CD4-positive, alpha-beta T cell treated with Interleukin-17A for 4 hours (primary cell): ENCODE data around the gene CAMK2B.

Experiments used
- DNase-seq: peaks from one replicate; pipeline ENCODE4 v3.0.0-alpha.2; 2020; ENCODE audit warnings: mixed read lengths

Gene CAMK2B

DNA sequence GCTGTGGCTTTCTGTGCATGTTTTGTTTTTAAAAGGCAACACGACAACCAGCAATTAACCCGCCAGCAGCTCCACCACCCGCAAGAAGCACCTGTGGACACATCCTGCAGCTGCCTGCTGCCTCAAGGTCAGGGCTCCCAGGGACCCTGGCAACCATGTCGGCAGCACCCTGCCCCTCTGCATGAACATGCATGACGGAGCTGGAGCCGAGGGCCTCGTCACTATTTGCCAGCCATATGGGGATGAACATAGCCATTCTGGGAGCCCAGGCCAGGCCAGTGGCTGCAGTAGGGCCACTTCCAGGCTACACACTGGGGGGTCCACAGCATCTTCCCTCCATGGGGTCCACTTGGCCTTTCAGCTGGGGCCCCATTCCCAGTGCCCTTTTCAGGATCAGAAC lies 52.9 kb downstream of the CAMK2B start:
- no peak for DNase-seq

DNA sequence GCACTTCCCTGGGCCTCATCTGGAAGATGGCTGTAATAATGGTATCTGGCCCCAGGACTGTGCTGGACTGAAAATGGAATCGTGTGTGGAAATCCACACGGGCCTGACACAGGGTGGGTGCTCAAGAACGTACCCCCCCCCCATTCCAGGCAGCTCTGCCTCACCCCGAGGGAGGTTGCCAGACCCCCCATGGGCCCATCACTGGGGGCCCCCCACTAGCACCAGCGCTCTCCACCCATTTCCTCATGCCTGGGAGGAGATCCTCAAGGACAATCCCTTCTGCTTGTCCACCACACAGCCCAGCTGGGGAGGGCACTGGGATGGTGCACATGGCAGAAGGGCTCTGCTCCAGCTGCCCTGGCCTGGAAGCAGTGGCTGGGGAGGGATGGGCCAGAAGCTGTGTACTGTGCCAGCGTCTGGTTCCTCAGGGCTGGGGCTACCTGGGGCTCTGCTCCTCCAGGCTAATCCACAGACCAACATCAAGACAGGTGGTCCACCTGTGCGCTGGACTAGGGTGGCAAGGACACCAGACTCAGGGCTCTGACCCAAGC lies 55.4 kb downstream of the CAMK2B start:
- DNase-seq: no peak

DNA sequence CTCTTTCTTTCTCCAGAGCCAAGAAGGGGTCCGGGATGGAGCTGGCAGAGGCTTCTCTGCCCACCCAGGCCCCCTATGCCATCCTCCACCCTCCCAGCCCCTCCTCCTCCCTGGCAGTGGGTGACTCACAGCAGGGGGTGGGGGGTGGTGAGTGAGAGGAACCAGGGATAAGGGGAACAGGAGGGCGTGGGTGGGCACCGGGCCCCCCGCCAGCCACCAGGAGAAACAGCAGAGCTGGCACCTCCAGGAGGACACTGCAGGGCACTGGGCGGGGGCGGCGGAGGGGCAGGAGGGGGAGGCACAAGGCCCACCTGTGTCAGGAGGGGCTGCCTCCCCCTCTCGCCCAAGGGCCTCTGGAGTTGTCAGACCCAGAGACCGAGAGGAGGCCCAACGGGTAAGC lies 56.0 kb downstream of the CAMK2B start:
- DNase-seq: no peak

DNA sequence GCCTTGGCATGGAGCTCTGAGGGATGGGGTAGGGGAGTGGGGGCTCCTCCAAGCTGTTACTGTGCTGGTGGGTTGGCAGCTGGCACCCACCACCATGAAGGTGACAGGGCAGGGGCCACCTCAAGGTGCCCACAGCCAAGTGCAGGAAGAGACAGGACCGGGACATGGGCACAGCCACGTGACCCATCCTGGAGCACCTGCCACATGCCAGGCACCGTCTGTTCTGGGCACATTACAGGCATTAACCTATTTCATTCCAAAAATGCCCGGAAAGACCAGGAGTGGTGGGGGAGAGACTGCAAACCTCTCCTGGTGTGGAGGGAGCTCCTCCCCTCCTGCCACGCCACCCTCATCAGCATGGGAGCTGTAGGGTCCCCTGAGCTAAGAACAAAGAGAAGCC lies 56.7 kb downstream of the CAMK2B start:
- DNase-seq: no peak

DNA sequence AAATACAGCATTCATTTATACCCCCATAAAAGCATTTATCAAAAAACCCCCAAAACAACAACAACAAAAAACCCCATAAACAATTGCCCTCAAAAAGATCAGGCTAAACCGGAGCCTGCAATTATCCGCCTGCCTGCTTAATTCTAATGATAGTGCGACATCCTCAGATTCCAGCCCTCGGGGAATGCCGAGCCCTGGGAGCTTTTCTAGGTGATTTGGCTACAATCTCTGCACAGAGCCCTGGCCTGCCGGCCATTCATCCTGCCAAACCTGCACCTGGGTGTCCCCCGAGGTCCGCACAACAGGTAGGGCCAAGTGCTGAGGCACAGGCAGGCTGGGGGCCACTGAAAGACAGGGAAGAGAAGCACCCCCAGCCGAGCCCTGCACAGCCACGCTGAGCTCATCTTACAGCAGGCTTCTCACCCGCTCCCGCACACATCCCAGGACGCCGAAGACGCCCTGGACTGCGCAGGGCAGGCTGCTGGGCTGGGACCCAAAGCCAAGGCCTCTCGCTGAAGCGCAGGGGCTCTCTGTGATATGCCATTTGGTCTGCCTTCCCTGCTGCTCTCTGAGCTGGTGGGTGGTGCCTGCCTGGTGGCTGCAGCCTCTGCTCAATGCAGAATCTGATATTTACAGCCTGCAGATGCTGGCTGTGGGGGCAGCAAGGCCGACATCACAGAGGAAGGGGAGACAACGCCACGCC lies 57.5 kb downstream of the CAMK2B start:
- DNase-seq: no peak

- DNase-seq: no peak
Measured at GRCh38 chr7:44267178-44267577, 58.2 kb downstream of the CAMK2B start.

DNA sequence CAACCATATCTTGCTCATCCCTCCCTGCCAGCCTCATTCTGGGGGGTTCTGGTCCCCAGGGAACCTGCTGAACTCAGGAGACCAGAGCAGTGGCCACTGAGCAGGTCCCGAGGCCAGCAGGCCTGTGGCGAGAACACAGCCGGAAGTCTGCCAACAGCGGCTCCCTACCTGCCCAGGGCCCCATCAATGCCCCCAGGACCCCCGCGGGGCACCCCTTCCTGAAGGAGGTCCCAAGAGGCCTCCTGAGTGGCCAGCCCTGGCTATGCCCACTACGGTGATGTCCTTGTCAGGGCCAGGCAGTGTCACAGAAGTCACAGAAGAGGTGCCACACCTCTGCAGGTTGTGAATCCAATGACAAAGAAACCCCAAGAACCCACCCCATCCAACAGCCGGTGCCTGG lies 58.9 kb downstream of the CAMK2B start:
- no peak for DNase-seq

GRCh38 chr7:44265728-44266127 lies 59.7 kb downstream of the CAMK2B start:
- no peak for DNase-seq

DNA sequence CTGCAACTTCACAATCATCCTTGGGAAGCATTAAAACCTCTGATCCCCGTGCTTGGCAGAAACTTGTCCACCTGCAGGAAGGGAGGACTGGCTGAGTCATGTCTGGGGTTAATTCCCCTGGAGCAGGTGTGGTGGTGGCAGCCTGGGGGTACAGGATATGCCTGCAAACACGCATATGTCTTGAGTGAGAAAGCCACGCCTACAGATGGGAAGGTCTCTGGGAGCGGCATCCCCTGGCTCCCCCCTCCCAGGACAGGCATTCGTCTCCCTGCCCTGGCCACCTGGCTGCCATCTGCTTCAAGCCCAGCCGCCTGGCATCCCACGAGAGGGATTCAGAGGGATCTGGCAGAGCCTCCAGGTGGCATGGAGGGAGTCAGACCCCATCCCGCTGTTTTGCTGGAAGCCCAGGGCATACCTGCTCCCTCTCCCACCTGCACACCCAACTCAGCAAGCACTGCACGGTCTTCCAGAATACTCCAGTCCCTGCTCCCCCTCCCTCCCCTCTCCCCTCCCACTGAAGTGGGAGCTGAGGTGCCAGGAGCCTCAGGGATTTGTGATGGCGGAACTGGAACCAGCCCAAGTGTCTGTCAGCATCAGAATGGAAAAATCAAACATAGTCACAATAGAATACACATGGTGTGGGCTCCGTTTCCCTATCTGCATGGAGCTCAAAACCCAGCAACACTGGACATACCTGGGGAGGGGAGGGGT lies 61.0 kb downstream of the CAMK2B start:
- DNase-seq: no peak

DNA sequence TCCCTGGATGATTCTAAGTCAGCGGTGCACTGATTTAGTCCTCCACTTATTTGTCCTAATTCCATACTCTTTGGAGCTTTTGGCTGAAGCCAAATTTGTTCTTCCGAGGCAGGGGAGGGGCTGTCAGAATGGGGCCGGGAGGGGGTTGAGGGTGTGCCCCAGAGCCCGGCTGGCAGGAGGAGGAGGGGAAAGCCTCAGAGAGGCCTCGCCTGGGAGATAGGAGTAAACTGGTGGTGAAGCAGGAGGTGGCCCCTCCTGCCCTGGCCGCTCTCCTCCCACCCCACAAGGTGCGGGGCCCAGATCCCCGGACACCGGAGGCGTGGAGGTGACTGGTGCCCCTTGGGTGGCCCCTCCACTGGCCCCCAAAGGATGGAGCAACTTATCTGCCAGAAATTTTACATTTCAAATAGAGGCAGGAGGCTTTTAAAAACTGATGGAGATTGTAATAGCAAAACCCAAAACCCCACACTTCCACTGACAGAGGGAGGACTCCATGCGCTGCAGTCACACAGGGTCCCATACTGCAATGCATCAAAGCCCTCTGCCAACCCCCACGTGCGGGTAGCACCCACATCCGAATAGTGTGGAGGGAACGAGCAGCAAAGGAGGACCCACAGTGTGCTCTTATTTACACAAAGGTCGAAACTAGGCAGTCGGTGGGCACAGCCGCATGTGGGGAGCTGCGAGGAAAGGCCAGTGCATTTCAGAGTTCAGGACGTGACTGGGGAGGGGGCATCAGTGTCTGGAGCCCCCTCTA lies 61.9 kb downstream of the CAMK2B start:
- no peak for DNase-seq

GRCh38 chr7:44262031-44262430 lies 63.4 kb downstream of the CAMK2B start:
- no peak for DNase-seq

DNA sequence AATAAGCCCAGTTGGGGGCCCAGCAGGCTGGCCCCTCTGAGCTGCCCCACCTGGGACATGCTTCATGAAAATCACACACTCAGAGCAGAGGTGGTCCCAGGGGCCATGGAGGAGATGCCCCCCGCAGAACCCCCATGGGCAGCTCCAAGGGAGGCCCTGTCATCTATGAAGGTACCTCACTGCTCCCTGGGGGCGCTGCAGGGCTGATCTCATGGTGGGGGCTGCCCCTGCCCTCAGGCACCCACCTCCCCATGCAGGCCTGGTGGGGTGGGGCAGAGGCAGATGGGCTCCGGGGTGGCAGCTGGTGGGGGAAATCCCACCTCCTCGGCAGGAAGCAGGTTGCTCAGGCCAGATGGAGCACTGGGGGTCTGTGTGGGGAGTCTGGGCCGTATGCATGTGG lies 64.2 kb downstream of the CAMK2B start:
- no peak for DNase-seq

GRCh38 chr7:44259547-44260457 lies 65.6 kb downstream of the CAMK2B start:
- DNase-seq: no peak

DNA sequence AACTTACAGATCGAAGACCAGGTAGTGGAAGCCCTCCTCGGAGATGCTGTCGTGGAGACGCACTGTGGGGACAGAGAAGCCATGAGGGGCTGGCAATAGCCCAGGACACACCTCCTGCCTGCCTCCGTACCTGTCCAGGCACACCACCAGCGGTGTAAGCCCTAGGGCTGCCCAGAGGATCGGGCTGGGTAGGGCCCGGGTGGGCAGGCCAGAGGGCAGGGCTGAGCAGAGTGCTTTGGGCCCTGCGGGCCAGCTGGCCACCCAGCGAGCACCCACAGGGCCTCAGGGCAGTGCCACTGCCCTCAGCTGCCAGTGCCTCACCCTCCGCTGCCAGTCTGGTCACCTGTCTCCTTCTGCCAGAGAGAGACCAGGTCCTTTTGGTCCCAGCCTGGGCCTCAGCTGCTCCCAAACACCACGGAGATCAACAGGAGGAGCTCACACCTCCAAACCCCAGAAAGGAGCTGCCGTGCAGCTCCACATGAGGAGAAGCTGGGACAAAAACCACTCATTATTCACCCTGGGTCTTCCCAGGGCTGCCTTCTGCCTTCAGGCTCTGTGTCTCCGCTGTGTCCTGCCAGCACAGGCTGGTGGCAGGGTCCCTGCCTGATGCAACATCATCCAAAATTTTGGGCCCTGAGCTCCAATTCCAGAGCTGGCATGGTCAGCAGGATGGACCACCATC lies 66.4 kb downstream of the CAMK2B start:
- no peak for DNase-seq

GRCh38 chr7:44258423-44258760 lies 67.0 kb downstream of the CAMK2B start:
- no peak for DNase-seq

GRCh38 chr7:44257618-44258422 lies 67.6 kb downstream of the CAMK2B start:
- DNase-seq: peak; percentile 79

DNA sequence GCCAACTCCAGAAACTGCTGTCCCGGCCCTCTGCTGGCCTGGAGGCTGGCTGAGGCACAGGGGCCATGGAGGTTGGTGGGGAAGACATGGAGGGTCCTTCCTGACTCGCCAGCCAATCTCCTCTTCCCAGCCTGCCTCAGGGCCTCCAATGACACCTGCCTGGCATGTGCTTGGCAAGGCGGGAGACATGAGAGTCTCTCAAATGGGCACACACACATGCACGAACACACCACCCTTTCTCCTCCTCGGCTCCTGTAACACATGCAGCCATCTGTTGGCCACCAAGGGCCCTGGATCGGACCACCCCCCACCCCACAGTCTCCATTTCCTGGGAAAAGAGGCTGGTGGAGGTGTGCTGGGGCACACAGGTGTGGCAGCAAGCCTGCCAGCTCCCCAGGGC lies 68.2 kb downstream of the CAMK2B start:
- DNase-seq: no peak

GRCh38 chr7:44256459-44256858 lies 68.9 kb downstream of the CAMK2B start:
- no peak for DNase-seq

DNA sequence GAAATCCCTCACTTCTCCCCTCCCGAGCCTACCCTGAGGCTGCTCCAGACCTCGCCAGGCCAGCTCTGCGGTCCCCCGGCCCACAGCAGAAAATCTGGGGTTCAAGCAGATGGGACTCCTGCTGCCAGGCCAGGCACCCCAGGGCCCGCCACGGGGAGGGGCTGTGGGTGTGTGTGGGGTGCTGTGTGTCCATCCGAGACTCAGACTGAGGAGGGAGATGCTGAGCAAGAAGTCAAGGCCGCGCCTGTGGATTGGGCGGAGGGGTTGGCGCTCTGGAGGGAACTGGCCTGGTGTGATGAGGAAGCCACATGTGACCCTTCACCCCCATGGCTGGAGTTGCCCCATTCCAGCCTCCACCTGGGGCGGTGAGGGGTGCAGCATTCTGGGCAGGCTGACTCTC lies 73.5 kb downstream of the CAMK2B start:
- no peak for DNase-seq

- DNase-seq: no peak
Measured at GRCh38 chr7:44251269-44251668, 74.1 kb downstream of the CAMK2B start.

DNA sequence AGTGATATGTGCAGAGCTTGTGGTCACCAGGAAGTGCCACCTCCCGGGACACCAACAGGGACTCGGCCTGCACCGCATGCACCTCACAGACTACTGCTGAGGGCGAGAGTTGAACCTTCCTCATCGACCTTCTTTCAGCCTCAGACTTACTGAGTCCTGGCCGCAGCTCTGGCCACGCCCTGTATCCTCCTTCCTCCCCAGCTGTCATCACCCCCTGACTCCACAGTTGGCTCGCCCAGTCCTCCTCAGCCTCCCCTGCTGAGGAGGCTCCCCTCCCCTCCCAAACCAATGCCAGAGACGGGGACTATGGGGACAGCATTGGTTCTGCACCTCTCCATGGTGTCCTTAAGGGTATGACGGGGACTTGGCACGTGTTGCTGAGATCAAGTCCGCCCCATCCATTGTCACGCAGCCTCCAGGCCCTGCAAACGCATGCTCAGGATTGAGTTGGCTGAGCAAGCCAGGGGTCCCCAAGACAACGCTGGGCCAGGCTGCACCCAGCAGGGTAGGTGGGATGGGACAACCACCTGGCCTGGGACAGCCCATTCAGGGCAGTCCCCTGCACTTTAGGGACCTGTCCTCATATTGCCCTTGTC lies 75.7 kb downstream of the CAMK2B start:
- no peak for DNase-seq
